Mesodermal cell (in vitro differentiated cells): ENCODE data around the gene AMBP.

Experiments
- H3K27ac ChIP-seq: 2 replicates; pipeline ENCODE4 v1.7.0; 2013; ENCODE audit warnings: mild to moderate bottlenecking, low read depth, low read length, moderate library complexity; ENCODE audit not compliant: severe bottlenecking
- H3K36me3 ChIP-seq: 2 replicates; pipeline ENCODE4 v1.7.1; 2013; ENCODE audit warnings: mild to moderate bottlenecking, low read length, moderate library complexity; ENCODE audit not compliant: control insufficient read depth, insufficient read depth
- H3K4me1 ChIP-seq: one replicate; pipeline ENCODE4 v1.7.1; 2013; ENCODE audit warnings: mild to moderate bottlenecking, low read length; ENCODE audit not compliant: insufficient read depth, control insufficient read depth, poor library complexity, severe bottlenecking
- H3K4me3 ChIP-seq: 2 replicates; pipeline ENCODE4 v1.7.0; 2013; ENCODE audit warnings: low read length, control low read depth, mild to moderate bottlenecking; ENCODE audit not compliant: insufficient read depth, poor library complexity, severe bottlenecking; ENCODE audit errors: extremely low read depth
- H3K9me3 ChIP-seq: 2 replicates; pipeline ENCODE4 v1.7.1; 2013; ENCODE audit warnings: mild to moderate bottlenecking, low read length, moderate library complexity; ENCODE audit not compliant: control insufficient read depth
- WGBS, 2 experiments: methylation state at CpG; one replicate each; pipeline ENCODE4 v1.1.5; 2013; ENCODE audit warnings: missing lambda C conversion rate in 2 of 2; ENCODE audit not compliant: insufficient coverage in 2 of 2; 5-methylcytosine and 5-hydroxymethylcytosine counted together

AMBP gene

GRCh38 chr9:114098021-114098935 lies 20.2 kb upstream of the AMBP start:
- Histone ChIP-seq H3K4me3 (peak overlapping the region; percentile 38), H3K27ac (no peak overlapping the region)
- WGBS, 2 experiments, result 1 to 2% methylated on average over 15 to 44 of the region's 77 CpGs

GRCh38 chr9:114097613-114098020 lies 19.5 kb upstream of the AMBP start:
- 46 to 59% methylated on average over 7 to 15 of the region's 18 CpGs for WGBS, 2 experiments
- peaks cover 9% of the 10 kb centered on the region for H3K9me3 ChIP-seq
- no peaks in the 10 kb centered on the region for H3K36me3 ChIP-seq
- H3K4me3 ChIP-seq, result peak overlapping the region; percentile 38
- no peaks in the 10 kb centered on the region for H3K4me1 ChIP-seq
- H3K27ac ChIP-seq, result no peak overlapping the region

More at GRCh38 chr9:114098021-114098935, 20.2 kb upstream of the AMBP start:
- H3K36me3 ChIP-seq, result no peaks in the 10 kb centered on the region
- no peaks in the 10 kb centered on the region for H3K4me1 ChIP-seq
- peaks cover 9% of the 10 kb centered on the region for H3K9me3 ChIP-seq

- H3K36me3 ChIP-seq, result no peaks in the 10 kb centered on the region
- H3K9me3 ChIP-seq, result peaks cover 8% of the 10 kb centered on the region
- no peak overlapping the region for H3K4me3 ChIP-seq
- 92 to 100% methylated on average over 3 to 9 of the region's 14 CpGs for WGBS, 2 experiments
- no peak overlapping the region for H3K27ac ChIP-seq
- no peaks in the 10 kb centered on the region for H3K4me1 ChIP-seq
These were observed 18.9 kb upstream of the AMBP start for GRCh38 chr9:114096866-114097612.

GRCh38 chr9:114096041-114096511 lies 18.0 kb upstream of the AMBP start:
- Histone ChIP-seq H3K4me3 (no peak overlapping the region), H3K36me3 (no peaks in the 10 kb centered on the region), H3K27ac (no peak overlapping the region), H3K9me3 (no peaks in the 10 kb centered on the region), H3K4me1 (no peaks in the 10 kb centered on the region)
- WGBS, 2 experiments, result 74 to 86% methylated on average over 7 to 9 of the region's 9 CpGs

DNA sequence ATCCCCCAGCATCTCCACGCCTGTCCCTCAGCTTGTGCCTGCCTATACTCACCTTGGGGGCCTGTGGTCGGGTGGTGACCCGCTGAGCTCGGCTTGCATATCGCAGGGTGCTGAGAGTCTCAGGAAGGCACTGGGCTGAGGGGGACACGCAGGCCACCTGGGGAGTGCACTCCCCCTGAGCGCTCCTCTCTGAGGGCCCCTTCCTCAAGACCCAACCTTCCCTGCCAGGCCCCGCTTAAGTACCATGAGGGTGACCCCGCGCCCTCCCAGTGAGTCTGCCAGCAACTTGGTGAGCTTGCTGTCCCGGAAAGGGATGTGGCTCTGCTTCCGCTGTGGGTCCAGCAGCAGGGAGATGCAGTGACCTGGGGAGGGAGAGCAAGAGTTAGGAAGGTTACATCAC lies 16.9 kb upstream of the AMBP start:
- H3K27ac ChIP-seq, result no peak overlapping the region
- H3K4me1 ChIP-seq, result no peaks in the 10 kb centered on the region
- no peak overlapping the region for H3K4me3 ChIP-seq
- 96 to 97% methylated on average over 11 to 12 of the region's 12 CpGs for WGBS, 2 experiments
- H3K36me3 ChIP-seq, result no peaks in the 10 kb centered on the region
- no peaks in the 10 kb centered on the region for H3K9me3 ChIP-seq

- no peak overlapping the region for H3K4me3 ChIP-seq
- H3K9me3 ChIP-seq, result no peaks in the 10 kb centered on the region
- H3K27ac ChIP-seq, result no peak overlapping the region
- no peaks in the 10 kb centered on the region for H3K36me3 ChIP-seq
- no peaks in the 10 kb centered on the region for H3K4me1 ChIP-seq
- 88 to 90% methylated on average over 6 to 8 of the region's 9 CpGs for WGBS, 2 experiments
These were observed 15.8 kb upstream of the AMBP start for GRCh38 chr9:114093761-114094505.

DNA sequence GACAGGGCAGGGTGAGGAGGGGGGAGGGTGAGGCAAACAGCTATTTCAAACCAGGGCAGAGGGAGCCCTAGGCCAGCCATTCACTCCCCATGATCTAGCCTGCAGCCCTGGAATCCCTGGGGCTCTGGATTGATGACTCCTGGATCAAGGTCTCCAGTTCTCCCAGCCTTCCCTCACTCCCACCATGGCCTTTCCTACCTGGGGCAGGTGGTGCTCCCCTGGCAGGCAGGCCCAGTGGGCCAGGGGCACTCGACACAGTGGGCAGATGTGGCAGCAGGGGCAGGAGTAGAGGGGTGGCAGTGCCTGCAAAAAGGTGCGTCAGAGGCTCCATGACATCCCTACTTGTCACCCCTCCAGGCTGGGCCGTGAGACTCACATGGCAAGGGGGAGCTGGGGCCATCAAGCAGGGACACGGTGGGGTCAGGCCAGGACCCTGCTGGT lies 15.0 kb upstream of the AMBP start:
- 80 to 88% methylated on average over 1 to 4 of the region's 4 CpGs for WGBS, 2 experiments
- no peaks in the 10 kb centered on the region for H3K36me3 ChIP-seq
- H3K4me3 ChIP-seq, result no peak overlapping the region
- H3K27ac ChIP-seq, result no peak overlapping the region
- H3K4me1 ChIP-seq, result no peaks in the 10 kb centered on the region
- H3K9me3 ChIP-seq, result no peaks in the 10 kb centered on the region

GRCh38 chr9:114092336-114092735 lies 14.2 kb upstream of the AMBP start:
- H3K36me3 ChIP-seq, result no peaks in the 10 kb centered on the region
- no peaks in the 10 kb centered on the region for H3K9me3 ChIP-seq
- H3K27ac ChIP-seq, result no peak overlapping the region
- no peaks in the 10 kb centered on the region for H3K4me1 ChIP-seq
- no peak overlapping the region for H3K4me3 ChIP-seq
- WGBS, 2 experiments, result 88 to 95% methylated on average over 1 to 3 of the region's 4 CpGs

- WGBS, 2 experiments, result 85 to 91% methylated on average over 5 of the region's 8 CpGs
- Histone ChIP-seq H3K27ac (no peak overlapping the region), H3K9me3 (no peaks in the 10 kb centered on the region), H3K36me3 (no peaks in the 10 kb centered on the region), H3K4me3 (no peak overlapping the region), H3K4me1 (no peaks in the 10 kb centered on the region)
These were observed 13.6 kb upstream of the AMBP start for GRCh38 chr9:114091711-114092110.

GRCh38 chr9:114090798-114091197 lies 12.7 kb upstream of the AMBP start:
- Histone ChIP-seq H3K36me3 (no peaks in the 10 kb centered on the region), H3K4me3 (no peak overlapping the region), H3K27ac (no peak overlapping the region), H3K4me1 (no peaks in the 10 kb centered on the region), H3K9me3 (no peaks in the 10 kb centered on the region)
- WGBS, 2 experiments, result 85 to 93% methylated on average over 2 to 3 of the region's 4 CpGs
